ENCODE results near the gene APLP1.

Gene APLP1

DNA sequence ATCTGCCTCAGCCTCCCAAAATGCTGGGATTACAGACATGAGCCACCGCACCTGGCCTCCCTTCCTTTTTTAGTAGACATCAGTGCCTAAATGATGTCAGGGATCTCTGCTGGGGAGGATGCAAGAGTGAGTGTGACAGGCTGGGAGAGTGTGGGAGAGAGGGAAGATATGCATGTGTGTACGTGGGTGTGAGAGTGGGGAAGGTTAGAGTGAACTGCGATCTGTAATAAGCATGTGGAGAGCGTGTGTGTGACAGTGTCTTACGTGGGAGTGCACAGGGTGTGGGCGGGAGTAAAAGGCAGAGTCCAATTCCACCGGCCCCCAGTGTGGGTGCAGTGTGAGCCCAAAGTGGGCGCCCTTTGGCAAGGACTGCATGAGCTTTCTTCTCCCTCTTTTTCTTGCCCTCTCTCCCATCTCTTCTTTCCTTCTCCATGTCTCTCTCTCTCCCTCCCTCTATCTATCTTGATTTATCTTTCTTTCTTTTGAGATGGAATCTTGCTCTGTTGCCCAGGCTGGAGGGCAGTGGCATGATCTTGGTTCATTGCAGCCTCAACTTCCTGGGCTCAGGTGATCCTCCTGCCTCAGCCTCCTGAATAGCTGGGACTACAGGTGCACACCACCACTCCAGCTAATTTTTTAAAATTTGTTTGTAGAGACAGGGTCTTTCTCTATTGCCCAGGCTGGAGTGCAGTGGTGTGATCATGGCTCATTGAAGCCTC is 15.2 kb upstream of the APLP1 start:
- DNase-seq, result no peak

DNA sequence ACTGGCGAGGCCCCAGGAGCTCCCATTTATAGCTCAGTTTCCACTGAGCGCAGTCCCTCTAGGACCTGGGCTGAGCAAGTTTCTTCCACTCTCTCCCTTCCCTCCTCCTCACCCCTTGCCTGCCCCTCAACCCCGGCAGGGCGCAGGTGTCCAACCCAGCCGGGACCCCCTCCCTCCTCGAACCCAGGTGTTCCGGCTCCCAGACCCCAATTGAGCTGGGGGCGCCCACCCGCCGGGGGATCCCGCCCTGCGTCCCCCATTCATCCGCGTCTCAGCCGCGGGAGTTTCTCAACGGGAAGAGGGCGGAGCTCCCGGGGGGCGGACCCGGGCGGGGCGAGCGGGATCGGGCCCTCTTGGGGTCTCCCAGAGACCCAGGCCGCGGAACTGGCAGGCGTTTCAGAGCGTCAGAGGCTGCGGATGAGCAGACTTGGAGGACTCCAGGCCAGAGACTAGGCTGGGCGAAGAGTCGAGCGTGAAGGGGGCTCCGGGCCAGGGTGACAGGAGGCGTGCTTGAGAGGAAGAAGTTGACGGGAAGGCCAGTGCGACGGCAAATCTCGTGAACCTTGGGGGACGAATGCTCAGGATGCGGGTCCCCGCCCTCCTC is 11.7 kb upstream of the APLP1 start, which contains the start of gene KIRREL2:
Gene KIRREL2 (plus strand): TSS at position 366 of the 604 bp plus-strand sequence. CDS start 209 bp downstream, at position 575.
- no peak for DNase-seq

DNA sequence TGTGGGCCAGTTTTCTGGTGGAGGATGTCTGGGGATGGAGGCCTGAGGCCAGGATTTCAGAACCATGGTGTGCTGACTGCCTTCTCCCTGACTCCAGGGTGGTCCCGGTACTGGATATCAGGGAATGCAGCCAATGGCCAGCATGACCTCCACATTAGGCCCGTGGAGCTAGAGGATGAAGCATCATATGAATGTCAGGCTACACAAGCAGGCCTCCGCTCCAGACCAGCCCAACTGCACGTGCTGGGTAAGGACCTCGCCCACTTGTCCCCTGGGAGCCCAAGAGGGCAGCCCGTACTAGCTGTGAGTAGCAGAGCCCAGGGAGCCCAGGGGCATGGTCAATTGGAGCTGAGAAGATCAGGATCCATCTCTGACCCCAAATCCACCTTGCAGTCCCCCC is 10.1 kb upstream of the APLP1 start:
- DNase-seq, result no peak

- no peak for DNase-seq
Measured at GRCh38 chr19:35859414-35859813, 9.0 kb upstream of the APLP1 start.

- no peak for DNase-seq
Measured at GRCh38 chr19:35860436-35860817, 7.9 kb upstream of the APLP1 start.

DNA sequence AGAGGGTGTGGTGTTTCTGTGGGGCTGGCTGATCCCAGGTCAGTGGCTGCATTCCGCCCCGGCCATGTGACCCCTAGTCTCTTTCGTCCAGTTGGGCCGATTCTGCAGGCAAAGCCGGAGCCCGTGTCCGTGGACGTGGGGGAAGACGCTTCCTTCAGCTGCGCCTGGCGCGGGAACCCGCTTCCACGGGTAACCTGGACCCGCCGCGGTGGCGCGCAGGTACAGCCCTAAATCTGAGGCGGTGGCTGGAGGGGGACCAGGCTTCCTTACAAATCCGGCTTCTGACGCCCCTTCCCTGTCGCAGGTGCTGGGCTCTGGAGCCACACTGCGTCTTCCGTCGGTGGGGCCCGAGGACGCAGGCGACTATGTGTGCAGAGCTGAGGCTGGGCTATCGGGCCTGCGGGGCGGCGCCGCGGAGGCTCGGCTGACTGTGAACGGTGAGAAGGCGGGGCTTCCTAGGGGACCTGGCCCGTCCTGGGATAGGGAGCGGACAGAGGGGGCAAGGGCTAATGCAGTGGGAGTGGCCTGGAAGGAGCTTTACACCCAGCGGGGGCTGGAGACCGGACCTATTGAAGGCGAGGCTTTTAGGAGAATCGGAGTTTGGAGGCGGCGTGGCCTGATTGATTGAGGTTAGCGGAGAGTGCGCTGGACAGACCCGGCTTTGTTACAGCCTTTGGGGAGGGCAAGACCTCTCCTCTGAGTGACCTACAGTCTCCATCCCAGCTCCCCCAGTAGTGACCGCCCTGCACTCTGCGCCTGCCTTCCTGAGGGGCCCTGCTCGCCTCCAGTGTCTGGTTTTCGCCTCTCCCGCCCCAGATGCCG is 7.3 kb upstream of the APLP1 start:
- DNase-seq, result no peak

GRCh38 chr19:35861640-35862160 is 6.7 kb upstream of the APLP1 start:
- no peak for DNase-seq

GRCh38 chr19:35862528-35862927 is 5.8 kb upstream of the APLP1 start:
- no peak for DNase-seq

- no peak for DNase-seq
Measured at GRCh38 chr19:35863018-35863417, 5.4 kb upstream of the APLP1 start.

- no peak for DNase-seq
Measured at GRCh38 chr19:35868823-35869326, 501 bp downstream of the APLP1 start.

- DNase-seq, result peak; percentile 67
Measured at GRCh38 chr19:35869327-35870123, 1.2 kb downstream of the APLP1 start.

DNA sequence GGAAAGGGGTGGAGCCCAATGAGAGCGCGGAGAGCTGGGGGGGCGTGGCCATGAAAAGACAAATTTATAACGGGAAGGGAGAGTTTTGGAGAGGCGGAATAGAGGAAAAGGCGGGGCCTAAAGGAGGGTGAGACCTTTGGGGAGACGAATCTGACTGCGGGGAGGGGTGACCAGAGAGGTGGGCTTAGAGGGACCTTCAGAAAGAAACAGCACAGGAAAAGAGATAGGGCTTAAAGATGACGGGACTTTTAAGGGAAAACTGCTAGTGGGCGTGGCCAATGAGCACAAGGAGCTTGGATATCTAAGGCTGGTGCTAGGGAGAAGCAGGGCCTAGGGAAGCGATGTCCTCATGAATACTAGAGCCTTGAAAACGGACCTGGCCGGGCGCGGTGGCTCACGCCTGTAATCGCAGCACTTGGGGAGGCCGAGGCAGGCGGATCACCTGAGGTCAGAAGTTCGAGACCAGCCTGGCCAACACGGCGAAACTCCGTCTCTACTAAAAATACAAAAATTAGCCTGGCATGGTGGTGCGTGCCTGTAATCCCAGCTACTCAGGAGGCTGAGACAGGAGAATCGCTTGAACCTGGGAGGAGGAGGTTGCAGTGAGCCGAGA is 1.9 kb downstream of the APLP1 start:
- peak; percentile 45 for DNase-seq

DNA sequence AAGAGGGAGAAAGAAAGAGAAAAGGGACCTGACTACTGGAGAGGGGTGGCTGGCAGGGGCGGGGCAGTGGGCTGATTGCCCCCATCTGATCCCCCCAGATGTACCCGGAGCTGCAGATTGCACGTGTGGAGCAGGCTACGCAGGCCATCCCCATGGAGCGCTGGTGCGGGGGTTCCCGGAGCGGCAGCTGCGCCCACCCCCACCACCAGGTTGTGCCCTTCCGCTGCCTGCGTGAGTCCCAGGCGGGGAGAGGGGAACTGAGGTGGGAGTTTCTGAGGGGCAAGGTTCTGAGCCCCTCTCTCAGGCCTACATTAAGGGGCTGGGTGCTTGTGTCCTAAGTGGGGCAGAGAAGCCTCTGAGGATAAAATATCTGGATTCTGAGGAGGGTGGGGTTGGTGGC is 2.4 kb downstream of the APLP1 start:
- DNase-seq, result no peak

DNA sequence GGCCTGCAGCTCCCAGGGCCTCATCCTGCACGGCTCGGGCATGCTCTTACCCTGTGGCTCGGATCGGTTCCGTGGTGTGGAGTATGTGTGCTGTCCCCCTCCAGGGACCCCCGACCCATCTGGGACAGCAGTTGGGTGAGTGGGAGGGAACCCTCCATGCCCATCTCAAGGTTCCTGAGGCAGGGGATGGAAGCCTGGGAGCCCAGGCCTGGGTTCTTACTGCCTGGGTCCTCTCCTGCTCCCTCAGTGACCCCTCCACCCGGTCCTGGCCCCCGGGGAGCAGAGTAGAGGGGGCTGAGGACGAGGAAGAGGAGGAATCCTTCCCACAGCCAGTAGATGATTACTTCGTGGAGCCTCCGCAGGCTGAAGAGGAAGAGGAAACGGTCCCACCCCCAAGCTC is 3.2 kb downstream of the APLP1 start:
- DNase-seq, result no peak

GRCh38 chr19:35872180-35872579 is 3.8 kb downstream of the APLP1 start:
- DNase-seq, result no peak

DNA sequence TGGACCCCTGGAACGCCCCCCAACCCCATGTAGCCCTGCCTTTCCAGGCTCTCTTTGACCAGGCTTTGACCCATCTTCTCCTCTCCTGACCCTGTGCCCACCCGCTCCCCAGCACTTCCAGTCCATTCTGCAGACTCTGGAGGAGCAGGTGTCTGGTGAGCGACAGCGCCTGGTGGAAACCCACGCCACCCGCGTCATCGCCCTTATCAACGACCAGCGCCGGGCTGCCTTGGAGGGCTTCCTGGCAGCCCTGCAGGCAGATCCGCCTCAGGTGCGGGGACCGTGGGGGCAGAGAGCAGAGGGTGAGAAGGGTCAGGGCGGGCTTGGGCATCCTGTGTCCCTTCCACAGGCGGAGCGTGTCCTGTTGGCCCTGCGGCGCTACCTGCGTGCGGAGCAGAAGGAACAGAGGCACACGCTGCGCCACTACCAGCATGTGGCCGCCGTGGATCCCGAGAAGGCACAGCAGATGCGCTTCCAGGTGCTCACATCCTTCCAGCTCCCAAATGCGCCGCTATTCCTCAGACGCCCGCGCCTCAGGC is 6.1 kb downstream of the APLP1 start:
- no peak for DNase-seq

- no peak for DNase-seq
Measured at GRCh38 chr19:35879068-35879467, 10.7 kb downstream of the APLP1 start.

DNA sequence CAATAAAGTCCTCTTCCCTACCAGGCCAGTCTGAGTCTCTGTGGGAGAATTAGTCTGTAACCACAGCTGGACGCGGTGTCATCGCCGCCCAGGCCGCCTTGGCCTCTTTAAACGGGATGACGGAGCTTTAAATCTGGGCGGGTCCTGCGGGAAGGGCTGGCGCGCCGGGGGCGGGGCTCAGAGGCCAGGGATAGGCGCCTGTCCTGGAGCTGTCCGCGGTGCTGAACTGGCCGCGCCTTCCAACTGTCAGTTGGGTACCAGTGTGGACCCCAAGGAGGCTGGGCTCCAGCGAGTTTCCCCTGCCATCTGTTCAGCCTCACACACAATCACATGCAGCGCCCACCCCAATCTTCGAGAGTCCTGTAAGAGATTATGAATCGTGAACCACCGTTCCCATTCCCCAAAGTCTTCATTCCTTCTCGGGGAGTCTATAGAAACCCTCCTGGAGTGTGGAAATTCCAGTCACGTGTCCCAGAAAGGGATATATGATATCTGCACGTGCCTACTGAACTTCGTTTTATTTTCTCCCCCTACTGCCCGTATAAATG is 11.5 kb downstream of the APLP1 start:
- peak; percentile 83 for DNase-seq

GRCh38 chr19:35882114-35882832 is 13.9 kb downstream of the APLP1 start:
- peak; percentile 77 for DNase-seq

DNA sequence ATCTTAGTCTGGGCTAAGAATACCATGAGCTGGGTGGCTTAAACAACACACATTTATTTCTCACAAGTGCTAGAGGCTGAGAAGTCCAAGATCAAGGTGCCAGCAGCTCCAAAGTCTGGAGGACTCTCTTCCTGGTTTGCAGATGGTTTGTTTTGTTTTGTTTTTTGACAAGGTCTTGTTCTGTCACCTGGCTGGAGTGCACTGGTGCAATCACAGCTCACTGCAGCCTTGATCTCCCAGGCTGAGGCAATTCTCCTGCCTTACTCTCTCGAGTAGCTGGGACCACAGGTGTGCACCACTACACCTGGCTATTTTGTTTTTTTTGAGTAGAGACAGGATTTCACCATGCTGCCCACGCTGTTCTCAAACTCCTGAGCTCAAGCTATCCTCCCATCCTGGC is 15.5 kb downstream of the APLP1 start:
- DNase-seq, result no peak

DNA sequence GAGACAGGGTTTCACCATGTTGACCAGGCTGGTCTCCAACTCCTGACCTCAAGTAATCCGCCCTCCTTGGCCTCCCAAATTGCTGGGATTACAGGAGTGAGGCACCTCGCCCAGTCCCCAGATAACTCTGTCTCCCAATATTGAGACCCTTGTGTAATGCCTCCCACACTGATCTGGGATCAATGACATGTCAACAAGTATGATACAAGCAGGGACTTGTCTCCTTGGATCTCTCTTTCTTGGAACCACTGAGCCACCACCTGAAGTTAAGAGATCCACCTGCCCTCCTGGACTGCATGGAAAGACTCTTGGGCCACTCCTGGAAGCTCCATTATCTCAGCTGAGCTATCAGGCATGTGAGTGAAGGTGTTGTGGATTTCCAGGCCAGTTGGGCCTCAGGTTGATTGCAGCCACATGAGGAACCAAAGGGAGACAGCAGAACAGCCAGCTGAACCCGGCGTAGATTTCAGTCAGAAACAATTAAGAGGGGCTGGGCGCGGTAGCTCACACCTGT is 16.9 kb downstream of the APLP1 start:
- no peak for DNase-seq
